HL-60 (cell line): ENCODE data around the gene NEUROD2.

Experiments
- DNase-seq, 2 experiments: peaks; one replicate each; pipeline ENCODE4 v3.0.0-alpha.2; 2010 to 2020; ENCODE audit warnings: low read depth in 1 of 2, low spot score in 1 of 2
- H3K27ac ChIP-seq: fragments of 250-450 bp; sonication (Bioruptor Pico); replicated peaks from 2 replicates; pipeline ENCODE4 v1.5.1; 2020; ENCODE audit warnings: mild to moderate bottlenecking, moderate library complexity
- H3K27me3 ChIP-seq: fragments of 250-450 bp; sonication (Bioruptor Pico); 2 replicates; pipeline ENCODE4 v1.5.1; 2021; ENCODE audit warnings: mild to moderate bottlenecking, moderate library complexity; ENCODE audit not compliant: insufficient read depth, poor library complexity, severe bottlenecking
- H3K4me3 ChIP-seq: replicated peaks from 2 replicates; pipeline ENCODE4 v1.5.1; 2011; ENCODE audit warnings: mild to moderate bottlenecking, control low read depth, low read length; ENCODE audit not compliant: insufficient read depth
- GABPA ChIP-seq: IDR thresholded peaks from 2 replicates; pipeline ENCODE4 v1.6.1; 2012; ENCODE audit warnings: low read depth
- POLR2AphosphoS5 ChIP-seq: IDR thresholded peaks from 2 replicates; pipeline ENCODE4 v1.6.1; 2012; ENCODE audit warnings: low read depth
- SPI1 ChIP-seq: IDR thresholded peaks from 2 replicates; pipeline ENCODE4 v1.6.1; 2012; ENCODE audit warnings: low read depth, mild to moderate bottlenecking, borderline replicate concordance
- TF ChIP-seq, protein P1 (sequence below): IDR thresholded peaks from 2 replicates; pipeline ENCODE4 v1.6.1; 2012; ENCODE audit warnings: low read depth; ENCODE audit not compliant: insufficient replicate concordance
- TF ChIP-seq, protein P2 (sequence below): IDR thresholded peaks from one replicate; pipeline ENCODE4 v1.5.1; 2011; ENCODE audit warnings: low read length, control low read depth, inconsistent platforms; ENCODE audit not compliant: insufficient read depth

Gene NEUROD2

DNA sequence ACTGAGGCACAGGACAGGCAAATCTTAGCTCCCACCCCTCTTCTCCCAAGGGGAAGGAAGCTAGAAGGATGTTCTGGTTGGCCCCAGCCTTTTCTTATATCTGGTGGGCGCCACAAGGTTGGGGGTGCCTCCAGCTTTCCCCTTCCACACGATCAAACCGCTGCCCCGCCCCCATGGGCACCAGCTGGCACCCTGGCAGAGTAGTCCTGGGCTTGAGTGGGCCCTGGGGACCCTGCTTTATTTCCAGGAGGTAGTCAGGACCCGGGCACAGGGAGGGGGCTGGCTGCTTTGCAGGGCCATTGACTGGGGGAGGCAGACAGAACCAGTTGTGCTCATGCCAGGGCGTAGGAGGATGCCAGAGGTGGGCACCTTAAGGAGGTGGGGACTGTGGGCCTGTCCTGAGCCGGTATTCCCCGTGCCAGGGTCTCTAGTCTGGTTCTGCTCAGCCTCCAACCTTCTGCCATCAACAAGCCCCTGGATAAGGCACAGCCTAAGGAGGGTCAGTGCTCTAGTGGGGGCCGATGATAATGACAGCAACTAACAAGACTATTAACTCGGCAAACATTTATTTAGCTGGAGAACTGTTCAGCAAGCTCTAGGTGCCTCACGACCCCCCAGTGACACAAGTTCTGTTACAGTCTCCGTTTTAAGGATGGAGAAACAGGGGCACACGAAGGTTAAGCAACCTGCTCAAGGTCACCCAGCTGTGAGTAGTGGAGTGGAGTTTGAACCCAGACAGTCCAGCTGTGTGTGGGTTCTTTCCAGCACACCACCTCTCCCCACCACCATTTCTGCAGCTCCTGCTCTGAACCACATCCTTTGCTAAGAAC, 11.5 kb upstream of the NEUROD2 start:
- H3K27ac ChIP-seq: no peak overlapping the region
- TF ChIP-seq POLR2AphosphoS5 (no peak), GABPA (no peak), SPI1 (no peak)
- TF ChIP-seq, protein P1, sequence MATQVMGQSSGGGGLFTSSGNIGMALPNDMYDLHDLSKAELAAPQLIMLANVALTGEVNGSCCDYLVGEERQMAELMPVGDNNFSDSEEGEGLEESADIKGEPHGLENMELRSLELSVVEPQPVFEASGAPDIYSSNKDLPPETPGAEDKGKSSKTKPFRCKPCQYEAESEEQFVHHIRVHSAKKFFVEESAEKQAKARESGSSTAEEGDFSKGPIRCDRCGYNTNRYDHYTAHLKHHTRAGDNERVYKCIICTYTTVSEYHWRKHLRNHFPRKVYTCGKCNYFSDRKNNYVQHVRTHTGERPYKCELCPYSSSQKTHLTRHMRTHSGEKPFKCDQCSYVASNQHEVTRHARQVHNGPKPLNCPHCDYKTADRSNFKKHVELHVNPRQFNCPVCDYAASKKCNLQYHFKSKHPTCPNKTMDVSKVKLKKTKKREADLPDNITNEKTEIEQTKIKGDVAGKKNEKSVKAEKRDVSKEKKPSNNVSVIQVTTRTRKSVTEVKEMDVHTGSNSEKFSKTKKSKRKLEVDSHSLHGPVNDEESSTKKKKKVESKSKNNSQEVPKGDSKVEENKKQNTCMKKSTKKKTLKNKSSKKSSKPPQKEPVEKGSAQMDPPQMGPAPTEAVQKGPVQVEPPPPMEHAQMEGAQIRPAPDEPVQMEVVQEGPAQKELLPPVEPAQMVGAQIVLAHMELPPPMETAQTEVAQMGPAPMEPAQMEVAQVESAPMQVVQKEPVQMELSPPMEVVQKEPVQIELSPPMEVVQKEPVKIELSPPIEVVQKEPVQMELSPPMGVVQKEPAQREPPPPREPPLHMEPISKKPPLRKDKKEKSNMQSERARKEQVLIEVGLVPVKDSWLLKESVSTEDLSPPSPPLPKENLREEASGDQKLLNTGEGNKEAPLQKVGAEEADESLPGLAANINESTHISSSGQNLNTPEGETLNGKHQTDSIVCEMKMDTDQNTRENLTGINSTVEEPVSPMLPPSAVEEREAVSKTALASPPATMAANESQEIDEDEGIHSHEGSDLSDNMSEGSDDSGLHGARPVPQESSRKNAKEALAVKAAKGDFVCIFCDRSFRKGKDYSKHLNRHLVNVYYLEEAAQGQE: no peak
- TF ChIP-seq, protein P2, sequence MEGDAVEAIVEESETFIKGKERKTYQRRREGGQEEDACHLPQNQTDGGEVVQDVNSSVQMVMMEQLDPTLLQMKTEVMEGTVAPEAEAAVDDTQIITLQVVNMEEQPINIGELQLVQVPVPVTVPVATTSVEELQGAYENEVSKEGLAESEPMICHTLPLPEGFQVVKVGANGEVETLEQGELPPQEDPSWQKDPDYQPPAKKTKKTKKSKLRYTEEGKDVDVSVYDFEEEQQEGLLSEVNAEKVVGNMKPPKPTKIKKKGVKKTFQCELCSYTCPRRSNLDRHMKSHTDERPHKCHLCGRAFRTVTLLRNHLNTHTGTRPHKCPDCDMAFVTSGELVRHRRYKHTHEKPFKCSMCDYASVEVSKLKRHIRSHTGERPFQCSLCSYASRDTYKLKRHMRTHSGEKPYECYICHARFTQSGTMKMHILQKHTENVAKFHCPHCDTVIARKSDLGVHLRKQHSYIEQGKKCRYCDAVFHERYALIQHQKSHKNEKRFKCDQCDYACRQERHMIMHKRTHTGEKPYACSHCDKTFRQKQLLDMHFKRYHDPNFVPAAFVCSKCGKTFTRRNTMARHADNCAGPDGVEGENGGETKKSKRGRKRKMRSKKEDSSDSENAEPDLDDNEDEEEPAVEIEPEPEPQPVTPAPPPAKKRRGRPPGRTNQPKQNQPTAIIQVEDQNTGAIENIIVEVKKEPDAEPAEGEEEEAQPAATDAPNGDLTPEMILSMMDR: no peak
- no peaks in the 10 kb centered on the region for H3K27me3 ChIP-seq
- H3K4me3 ChIP-seq: no peak overlapping the region
- DNase-seq: no peak

DNA sequence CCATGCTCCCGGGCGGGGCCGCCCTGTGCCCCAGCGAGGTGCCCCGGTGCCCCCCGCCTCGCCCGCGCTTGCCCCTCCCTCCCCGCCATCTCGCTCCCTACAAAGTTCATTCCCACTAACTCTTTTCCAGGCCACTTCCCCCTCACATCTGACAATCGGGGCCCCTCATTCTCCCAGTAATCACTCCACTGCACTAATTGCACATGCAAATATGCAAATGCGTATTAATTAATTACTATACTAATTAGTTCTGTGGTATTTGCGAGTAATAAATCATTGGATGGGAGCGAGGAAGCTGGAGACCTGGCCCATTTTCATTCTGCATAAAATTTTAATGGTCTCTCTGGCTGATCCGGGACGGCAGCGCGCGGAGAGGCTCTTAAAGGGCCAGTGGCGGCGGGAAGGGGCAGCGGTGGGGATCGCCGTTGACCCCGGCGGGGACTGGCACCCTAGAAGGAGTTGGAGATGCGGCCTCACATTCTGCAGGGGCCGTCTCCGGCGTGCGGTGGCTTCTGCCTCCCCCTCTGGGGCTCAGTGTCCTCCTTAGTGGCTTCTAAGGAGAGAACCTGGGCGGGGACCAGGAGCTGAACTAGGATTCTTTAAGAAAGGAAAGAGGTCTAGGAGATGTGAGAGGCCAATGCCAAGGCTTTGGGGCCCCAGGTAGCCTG, 10.7 kb upstream of the NEUROD2 start:
- Histone ChIP-seq H3K27me3 (no peaks in the 10 kb centered on the region), H3K4me3 (peak overlapping the region; percentile 54)

More for the DNA sequence above, 10.7 kb upstream of the NEUROD2 start:
- TF ChIP-seq, protein P2: no peak
- TF ChIP-seq POLR2AphosphoS5 (no peak), SPI1 (no peak), GABPA (no peak)
- TF ChIP-seq, protein P1: no peak
- no peak for DNase-seq
- 0 out of 2 replicates have a peak overlapping the region, but pooled peaks have one; percentile 32 for H3K27ac ChIP-seq
